Measurements from ENCODE around the gene SAPCD1. TPM values are rescaled to one million over a fixed set of nuclear protein-coding genes. Genes with fewer than 3 reads are reported as not detected.
A peak's percentile ranks its signal among the peaks of the same experiment; 100 is the strongest.

The SAPCD1 gene
- total and polyA plus RNA-seq, 10 of the 15 experiments (the other 5 are each of a cell fraction or from before 2014, with no cell fraction given): 1.6 to 13.0 (median 5.4) TPM

- Histone ChIP-seq H2AFZ (ENCODE audit: control insufficient read depth, low read depth, low read length) (no peak overlapping the region), H3K4me3 (no peak overlapping the region), H3K4me2 (ENCODE audit: control insufficient read depth, insufficient read depth) (no peak overlapping the region), H3K79me2 (ENCODE audit: control insufficient read depth, insufficient read depth, low read length) (no peaks in the 10 kb centered on the region), H3K9ac (ENCODE audit: control insufficient read depth, insufficient read depth, low read length) (no peak overlapping the region), H3K27ac (ENCODE audit: control insufficient read depth, insufficient read depth) (no peak overlapping the region), H3K27me3 (replicated peaks in 1 of 2; ENCODE audit: control insufficient read depth in 2 of 2, insufficient read depth in 2 of 2, low read length in 1 of 2) (no peaks in the 10 kb centered on the region), H3K4me1 (ENCODE audit: control insufficient read depth, insufficient read depth, low read length) (no peaks in the 10 kb centered on the region), H4K20me1 (ENCODE audit: control insufficient read depth, insufficient read depth) (no peaks in the 10 kb centered on the region), H3K36me3 (ENCODE audit: control insufficient read depth in 2 of 2, insufficient read depth in 2 of 2, low read length in 1 of 2) (no peaks in the 10 kb centered on the region), H3K9me3 (replicated peaks; ENCODE audit: control insufficient read depth, insufficient read depth, low read length) (no peaks in the 10 kb centered on the region)
- FAIRE-seq (peak; percentile 88), ATAC-seq (peak; percentile 97), DNase-seq (ENCODE audit: low read depth, low spot score) (peak; percentile 36)
- intact Hi-C loops (cut with micrococcal nuclease; ENCODE audit: unreplicated experiment): loop anchor here (1.0 to 10.0 kb wide), 3 partner anchors 41 to 90 kb away; partner anchors contain the start of genes DDAH2 and HSPA1B
- ChIA-PET POLR2A (interaction anchor here (0.5 to 3.0 kb wide), 11 partner anchors 18 to 177 kb away, joined by 3 to 27 read pairs (median 4); partner anchors contain the start of genes CLIC1, DDAH2, HSPA1B and MSH5), RAD21 (ENCODE audit: unreplicated experiment) (interaction anchor here (0.6 to 3.6 kb wide), 26 partner anchors 8 to 219 kb away, joined by 3 to 44 read pairs (median 5); partner anchors contain the start of genes ABHD16A, CLIC1, DDAH2 and GPANK1), SMC1A (ENCODE audit: uncharacterized antibody, unreplicated experiment) (interaction anchor here (0.6 to 4.8 kb wide), 27 partner anchors 16 to 222 kb away, joined by 3 to 42 read pairs (median 4); partner anchors contain the start of genes ABHD16A, BAG6, CLIC1 and DDAH2), CTCF (interaction anchor here (0.6 to 9.2 kb wide), 41 partner anchors 11 to 228 kb away, joined by 3 to 208 read pairs (median 4); partner anchors contain the start of genes CLIC1, DDAH2, DDX39B and HSPA1A)
- no TSS peak for BruUV-seq (replicated peaks)
- WGBS (ENCODE audit: insufficient coverage, insufficient replicate concordance, low lambda C conversion rate, missing lambda C conversion rate): 40% methylated on average over 12 of the region's 12 CpGs
- in situ Hi-C loops (cut with MboI): no loop called here
- TF ChIP-seq IKZF1 (conservative IDR thresholded peaks at IDR 0.05) (0 out of 2 replicates have a peak, but pooled peaks have one; percentile 21), ZSCAN29 (IDR thresholded peaks at IDR 0.05) (no peak), ETV6 (conservative IDR thresholded peaks at IDR 0.05 in 1 of 2, IDR thresholded peaks at IDR 0.05 in 1 of 2; ENCODE audit: borderline replicate concordance in 1 of 2, low read depth in 1 of 2) (no peak), POU2F2 (IDR thresholded peaks at IDR 0.05; ENCODE audit: borderline replicate concordance, low read depth, low read length) (peak; percentile 21; the same call in 1 of the 3 replicates), RAD21 (IDR thresholded peaks at IDR 0.05; ENCODE audit: insufficient read depth, low read depth, low read length) (peak; percentile 72), KAT2A (conservative IDR thresholded peaks at IDR 0.05; ENCODE audit: control insufficient read depth, low read depth, low read length) (no peak), PBX3 (IDR thresholded peaks at IDR 0.05; ENCODE audit: insufficient replicate concordance, low read depth, low read length) (peak; percentile 68), FOXM1 (IDR thresholded peaks at IDR 0.05; ENCODE audit: low read depth, low read length) (peak; percentile 78; the same call in 1 of the 2 replicates), ESRRA (IDR thresholded peaks at IDR 0.05; ENCODE audit: low read length) (no peak), RB1 (IDR thresholded peaks at IDR 0.05; ENCODE audit: borderline replicate concordance) (peak; percentile 70; the same call in 1 of the 2 replicates), CTCF (IDR thresholded peaks at IDR 0.05 in 2 of 3, conservative IDR thresholded peaks at IDR 0.05 in 1 of 3; ENCODE audit: control insufficient read depth in 2 of 3, extremely low read depth in 1 of 3, insufficient read depth in 1 of 3, low read depth in 3 of 3, low read length in 3 of 3) (peak; percentile 91 to 95 (median 91)), IRF4 (IDR thresholded peaks at IDR 0.05; ENCODE audit: low read depth, low read length) (no peak), ZNF207 (IDR thresholded peaks at IDR 0.05; ENCODE audit: borderline replicate concordance) (no peak), MYB (IDR thresholded peaks at IDR 0.05; ENCODE audit: borderline replicate concordance, low read depth, low read length) (no peak), PKNOX1 (IDR thresholded peaks at IDR 0.05) (peak; percentile 88), RELA (IDR thresholded peaks at IDR 0.05; ENCODE audit: borderline replicate concordance, partially characterized antibody) (peak; percentile 15)
Observed at GRCh38 chr6:31769684-31770371, 7.4 kb downstream of the SAPCD1 start.

All from GM12878 (cell line).